Loucy (cell line): ENCODE results near the gene MYCBP2.

Experiments
- H2AFZ ChIP-seq: fragments of 200-600 bp; sonication (generic); 2 replicates; pipeline ENCODE4 v1.6.0; 2016; ENCODE audit warnings: antibody characterized with exemption, mild to moderate bottlenecking, low read length, moderate library complexity
- H3F3A ChIP-seq: fragments of 200-600 bp; 2 replicates; pipeline ENCODE4 v1.6.0; 2016; ENCODE audit warnings: antibody characterized with exemption, low read depth, mild to moderate bottlenecking
- H3K27me3 ChIP-seq: fragments of 200-600 bp; sonication (generic); 2 replicates; pipeline ENCODE4 v1.6.1; 2014; ENCODE audit warnings: low read length, mild to moderate bottlenecking; ENCODE audit not compliant: insufficient read depth, poor library complexity, severe bottlenecking
- H3K36me3 ChIP-seq: fragments of 200-600 bp; sonication (generic); 2 replicates; pipeline ENCODE4 v1.6.1; 2016; ENCODE audit warnings: low read length; ENCODE audit not compliant: insufficient read depth
- H3K4me1 ChIP-seq: fragments of 200-600 bp; sonication (generic); 2 replicates; pipeline ENCODE4 v1.5.1; 2014; ENCODE audit warnings: low read length, mild to moderate bottlenecking; ENCODE audit not compliant: insufficient read depth, poor library complexity, severe bottlenecking
- H3K4me2 ChIP-seq: fragments of 200-600 bp; sonication (generic); 2 replicates; pipeline ENCODE4 v1.6.0; 2014; ENCODE audit warnings: antibody characterized with exemption, low read length, low read depth, mild to moderate bottlenecking; ENCODE audit not compliant: poor library complexity, severe bottlenecking
- H3K4me3 ChIP-seq: fragments of 200-600 bp; sonication (generic); 2 replicates; pipeline ENCODE4 v1.5.1; 2014; ENCODE audit warnings: low read length, mild to moderate bottlenecking, mixed read lengths; ENCODE audit not compliant: poor library complexity, severe bottlenecking
- H3K79me2 ChIP-seq: fragments of 200-600 bp; sonication (generic); 2 replicates; pipeline ENCODE4 v1.6.1; 2014; ENCODE audit warnings: low read length; ENCODE audit not compliant: insufficient read depth
- H3K9ac ChIP-seq: fragments of 200-600 bp; sonication (generic); 2 replicates; pipeline ENCODE4 v1.6.0; 2014; ENCODE audit warnings: mild to moderate bottlenecking, low read depth, low read length, moderate library complexity; ENCODE audit not compliant: poor library complexity, severe bottlenecking
- H3K9me2 ChIP-seq: fragments of 200-600 bp; sonication (generic); replicated peaks from 2 replicates; pipeline ENCODE4 v1.6.1; 2016; ENCODE audit warnings: low read depth, low read length, mixed read lengths
- H3K9me3 ChIP-seq: fragments of 200-600 bp; sonication (generic); 2 replicates; pipeline ENCODE4 v1.6.1; 2014; ENCODE audit warnings: mild to moderate bottlenecking, antibody characterized with exemption, low read length, low read depth; ENCODE audit not compliant: insufficient read depth
- H4K20me1 ChIP-seq: fragments of 200-600 bp; sonication (generic); 2 replicates; pipeline ENCODE4 v1.6.0; 2014; ENCODE audit warnings: antibody characterized with exemption, low read length, mild to moderate bottlenecking; ENCODE audit not compliant: insufficient read depth, poor library complexity, severe bottlenecking
- EZH2phosphoT487 ChIP-seq: fragments of 200-600 bp; IDR thresholded peaks from 2 replicates; pipeline ENCODE4 v1.6.1; 2018; ENCODE audit warnings: antibody characterized with exemption, mild to moderate bottlenecking, moderate library complexity, borderline replicate concordance
- TF ChIP-seq, protein P1 (sequence below): fragments of 200-600 bp; sonication (generic); conservative IDR thresholded peaks from 2 replicates; pipeline ENCODE4 v1.5.1; 2014; ENCODE audit warnings: mild to moderate bottlenecking, antibody characterized with exemption, low read length

Gene MYCBP2

GRCh38 chr13:77222909-77223308 lies 104.0 kb downstream of the MYCBP2 start:
- Histone ChIP-seq H2AFZ (no peak overlapping the region), H3K4me1 (peaks cover 5% of the 10 kb centered on the region), H3K9me3 (no peaks in the 10 kb centered on the region), H3K4me2 (no peak overlapping the region), H3K79me2 (no peaks in the 10 kb centered on the region), H3K36me3 (peaks cover 28% of the 10 kb centered on the region; the same call in 1 of the 2 replicates), H4K20me1 (no peaks in the 10 kb centered on the region), H3K27me3 (no peaks in the 10 kb centered on the region), H3K9ac (no peak overlapping the region), H3F3A (no peaks in the 10 kb centered on the region), H3K4me3 (no peak overlapping the region), H3K9me2 (no peaks in the 10 kb centered on the region)
- TF ChIP-seq, protein P1, sequence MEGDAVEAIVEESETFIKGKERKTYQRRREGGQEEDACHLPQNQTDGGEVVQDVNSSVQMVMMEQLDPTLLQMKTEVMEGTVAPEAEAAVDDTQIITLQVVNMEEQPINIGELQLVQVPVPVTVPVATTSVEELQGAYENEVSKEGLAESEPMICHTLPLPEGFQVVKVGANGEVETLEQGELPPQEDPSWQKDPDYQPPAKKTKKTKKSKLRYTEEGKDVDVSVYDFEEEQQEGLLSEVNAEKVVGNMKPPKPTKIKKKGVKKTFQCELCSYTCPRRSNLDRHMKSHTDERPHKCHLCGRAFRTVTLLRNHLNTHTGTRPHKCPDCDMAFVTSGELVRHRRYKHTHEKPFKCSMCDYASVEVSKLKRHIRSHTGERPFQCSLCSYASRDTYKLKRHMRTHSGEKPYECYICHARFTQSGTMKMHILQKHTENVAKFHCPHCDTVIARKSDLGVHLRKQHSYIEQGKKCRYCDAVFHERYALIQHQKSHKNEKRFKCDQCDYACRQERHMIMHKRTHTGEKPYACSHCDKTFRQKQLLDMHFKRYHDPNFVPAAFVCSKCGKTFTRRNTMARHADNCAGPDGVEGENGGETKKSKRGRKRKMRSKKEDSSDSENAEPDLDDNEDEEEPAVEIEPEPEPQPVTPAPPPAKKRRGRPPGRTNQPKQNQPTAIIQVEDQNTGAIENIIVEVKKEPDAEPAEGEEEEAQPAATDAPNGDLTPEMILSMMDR, result no peak
- TF ChIP-seq EZH2phosphoT487, result no peak

DNA sequence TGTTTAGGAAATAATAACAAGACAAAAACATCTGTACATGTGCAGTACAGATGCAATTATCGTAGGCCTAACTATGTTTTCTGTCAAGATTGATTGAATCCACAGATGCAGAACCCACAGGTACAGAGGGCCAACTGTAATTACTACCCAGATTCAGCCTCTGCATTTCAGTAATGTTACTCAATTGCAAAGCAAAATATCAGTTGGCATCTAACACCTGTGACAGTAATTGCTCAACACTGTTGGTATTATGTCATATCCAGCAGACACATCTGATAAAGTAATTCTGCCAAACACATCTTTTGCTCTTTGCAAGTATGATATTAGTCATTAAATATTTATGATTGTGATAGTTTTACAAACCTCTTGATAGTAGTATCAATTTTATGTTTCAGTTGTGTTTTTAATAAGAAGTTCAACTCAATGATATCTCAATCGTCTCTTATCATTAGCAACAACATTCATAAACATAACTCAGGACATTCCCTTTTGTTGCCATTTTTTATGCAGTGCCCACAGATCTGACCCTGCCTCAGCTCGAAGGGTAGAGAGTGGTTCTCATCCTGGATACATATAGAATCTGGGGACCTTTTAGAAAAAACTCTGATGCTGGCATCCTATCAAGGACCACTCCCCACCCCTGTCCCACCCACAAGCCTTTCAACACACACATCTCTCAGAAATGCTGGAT lies 104.7 kb downstream of the MYCBP2 start:
- Histone ChIP-seq H3K36me3 (peaks cover 33% of the 10 kb centered on the region; the same call in 1 of the 2 replicates), H3F3A (no peaks in the 10 kb centered on the region), H3K9me2 (no peaks in the 10 kb centered on the region), H3K9me3 (no peaks in the 10 kb centered on the region), H4K20me1 (no peaks in the 10 kb centered on the region), H3K79me2 (no peaks in the 10 kb centered on the region), H2AFZ (no peak overlapping the region), H3K4me3 (no peak overlapping the region), H3K4me2 (no peak overlapping the region), H3K27me3 (no peaks in the 10 kb centered on the region), H3K9ac (no peak overlapping the region), H3K4me1 (peaks cover 5% of the 10 kb centered on the region)
- no peak for TF ChIP-seq EZH2phosphoT487
- TF ChIP-seq, protein P1, result no peak

DNA sequence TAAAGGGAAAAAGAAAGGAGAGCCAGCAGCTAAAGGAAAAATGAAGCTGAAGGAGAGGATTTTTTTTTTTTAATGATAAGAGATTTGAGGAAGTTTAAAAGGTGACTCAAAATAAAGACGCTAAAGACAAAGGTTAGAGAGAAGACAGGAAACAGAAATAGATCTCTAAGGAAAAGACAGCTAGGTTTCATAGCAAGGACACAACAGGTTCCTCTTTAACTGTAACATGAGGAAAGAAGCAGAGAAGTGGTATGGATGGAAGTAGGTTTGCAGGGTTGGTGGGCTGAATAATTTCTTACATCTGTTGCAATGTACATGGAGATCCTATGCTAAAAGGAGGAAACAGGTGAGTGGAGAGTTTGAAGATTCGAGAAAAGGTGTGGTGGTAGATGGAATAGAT lies 107.5 kb downstream of the MYCBP2 start:
- H3K9me3 ChIP-seq, result no peaks in the 10 kb centered on the region
- no peaks in the 10 kb centered on the region for H4K20me1 ChIP-seq
- no peaks in the 10 kb centered on the region for H3K79me2 ChIP-seq
- H3K9me2 ChIP-seq, result no peaks in the 10 kb centered on the region
- TF ChIP-seq EZH2phosphoT487, result no peak
- H3K27me3 ChIP-seq, result no peaks in the 10 kb centered on the region
- peaks cover 57% of the 10 kb centered on the region; the same call in 1 of the 2 replicates for H3K36me3 ChIP-seq
- no peak overlapping the region for H3K4me2 ChIP-seq
- no peak overlapping the region for H3K9ac ChIP-seq
- no peaks in the 10 kb centered on the region for H3F3A ChIP-seq
- H2AFZ ChIP-seq, result no peak overlapping the region
- no peaks in the 10 kb centered on the region for H3K4me1 ChIP-seq
- no peak overlapping the region for H3K4me3 ChIP-seq

DNA sequence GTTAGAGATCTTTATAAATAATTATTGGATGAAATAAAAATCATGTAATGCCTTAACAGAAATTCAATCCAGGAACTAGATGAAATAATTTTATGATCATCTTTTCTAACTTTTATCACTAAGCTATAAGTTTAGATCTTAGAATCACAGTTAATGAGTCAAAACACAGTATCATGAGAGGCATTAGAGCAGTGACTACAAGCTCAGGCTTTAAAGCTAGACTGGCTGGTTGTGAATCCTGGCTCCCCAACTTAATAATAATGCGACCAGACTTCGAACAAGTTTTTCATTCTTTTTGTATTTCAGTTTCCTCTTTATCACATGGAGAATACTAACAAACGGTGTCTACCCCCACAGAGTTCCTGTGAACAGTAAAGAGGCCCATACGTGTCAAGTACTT lies 108.6 kb downstream of the MYCBP2 start:
- no peak overlapping the region for H3K4me2 ChIP-seq
- no peak overlapping the region for H3K9ac ChIP-seq
- H3K9me2 ChIP-seq, result no peaks in the 10 kb centered on the region
- H4K20me1 ChIP-seq, result no peaks in the 10 kb centered on the region
- H3K36me3 ChIP-seq, result peaks cover 61% of the 10 kb centered on the region; the same call in 1 of the 2 replicates
- no peaks in the 10 kb centered on the region for H3K79me2 ChIP-seq
- H3K9me3 ChIP-seq, result no peaks in the 10 kb centered on the region
- H3K4me1 ChIP-seq, result no peaks in the 10 kb centered on the region
- no peaks in the 10 kb centered on the region for H3K27me3 ChIP-seq
- H3K4me3 ChIP-seq, result no peak overlapping the region
- no peaks in the 10 kb centered on the region for H3F3A ChIP-seq
- H2AFZ ChIP-seq, result no peak overlapping the region
- TF ChIP-seq, protein P1, result no peak
- no peak for TF ChIP-seq EZH2phosphoT487
